ENCODE measurements around the gene CEP250.

- TF ChIP-seq CTCF (IDR thresholded peaks at IDR 0.05) (no peak), POLR2A (IDR thresholded peaks at IDR 0.05) (no peak), POLR2AphosphoS5 (IDR thresholded peaks at IDR 0.05) (no peak), EP300 (IDR thresholded peaks at IDR 0.05) (no peak)
Observed at GRCh38 chr20:35529552-35529951, 74.2 kb downstream of the CEP250 start, which contains the start of gene C20orf173.

Data from suprapubic skin (tissue), 4 donors.